ENCODE data around the gene GBA2.

Gene GBA2

DNA sequence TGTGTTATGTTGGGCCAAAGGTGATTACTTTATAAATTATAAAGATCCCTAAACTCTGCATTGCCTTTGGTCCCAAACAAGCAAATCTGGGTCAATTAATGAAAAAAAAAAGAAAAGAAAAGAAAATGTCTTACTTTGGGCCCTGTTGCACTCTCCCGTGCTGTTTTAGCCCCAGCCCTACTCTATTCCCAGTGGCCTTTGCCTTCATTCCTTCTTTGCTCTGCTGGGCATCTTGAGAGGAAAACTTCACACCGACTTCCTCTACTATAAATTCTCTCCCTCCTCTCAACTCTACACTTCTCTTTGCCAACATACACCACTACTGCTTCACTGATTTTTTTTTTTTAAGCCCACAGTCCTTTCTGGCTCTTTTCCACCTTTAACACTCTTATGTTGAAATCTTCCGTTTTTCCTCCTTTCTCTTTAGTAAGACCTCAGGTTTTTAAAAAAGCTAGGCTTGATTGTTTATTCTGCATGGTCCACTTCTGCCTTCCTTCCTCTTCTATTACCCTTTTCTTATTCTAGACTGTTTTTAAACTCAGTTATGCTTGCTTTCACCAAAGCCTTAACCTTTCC lies 9.5 kb upstream of the GBA2 start:
- H2BK5ac ChIP-seq (ENCODE audit: low read depth, low read length, poor library complexity), result no peak overlapping the region
- no peak overlapping the region for H3K4ac ChIP-seq (ENCODE audit: low read depth, low read length)
- no peak overlapping the region for H3K14ac ChIP-seq (ENCODE audit: low read length)
- no peak overlapping the region for H2BK12ac ChIP-seq (ENCODE audit: low read length)
- H2BK120ac ChIP-seq (ENCODE audit: insufficient read depth, low read length, poor library complexity), result no peak overlapping the region
- no peak overlapping the region for H3K18ac ChIP-seq (ENCODE audit: low read length)
- H3K79me1 ChIP-seq (ENCODE audit: low read length), result peaks cover 9% of the 10 kb centered on the region
- peaks cover 9% of the 10 kb centered on the region in 2 experiments for H3K36me3 ChIP-seq (ENCODE audit: control insufficient read depth in 1 of 2, insufficient read depth in 2 of 2, low read length in 2 of 2)
- no peak overlapping the region for H3K27ac ChIP-seq (ENCODE audit: low read depth, low read length)
- no peak overlapping the region for H4K12ac ChIP-seq (ENCODE audit: low read depth, low read length)
- no peak for DNase-seq
- no peaks in the 10 kb centered on the region for H3K9me3 ChIP-seq (ENCODE audit: insufficient read depth, low read depth, low read length)
- no peak overlapping the region for H4K8ac ChIP-seq (ENCODE audit: low read depth, low read length)
- WGBS (ENCODE audit: extremely low coverage, insufficient coverage, insufficient read length), result no CpG with 5 or more reads among the region's 3 CpGs
- no peak overlapping the region for H3K4me3 ChIP-seq (ENCODE audit: low read depth, low read length)
- H3K4me1 ChIP-seq (ENCODE audit: control insufficient read depth in 1 of 2, insufficient read depth in 2 of 2, low read length in 2 of 2), result peaks cover 0 to 12% of the 10 kb centered on the region in 2 experiments
- H3K23ac ChIP-seq (ENCODE audit: low read length), result no peak overlapping the region
- no peak overlapping the region for H3K4me2 ChIP-seq (ENCODE audit: low read length)
- H4K91ac ChIP-seq (ENCODE audit: low read depth, low read length), result no peak overlapping the region
- H3K27me3 ChIP-seq (ENCODE audit: insufficient read depth, low read length), result no peaks in the 10 kb centered on the region
- no peaks in the 10 kb centered on the region for H3K79me2 ChIP-seq (ENCODE audit: control insufficient read depth, insufficient read depth, low read length, poor library complexity)
- no peak overlapping the region for H3K9ac ChIP-seq (ENCODE audit: low read length)
- no peak overlapping the region for H2AFZ ChIP-seq (ENCODE audit: insufficient read depth, low read length, poor library complexity)
- H2AK5ac ChIP-seq (ENCODE audit: low read length), result no peak overlapping the region

DNA sequence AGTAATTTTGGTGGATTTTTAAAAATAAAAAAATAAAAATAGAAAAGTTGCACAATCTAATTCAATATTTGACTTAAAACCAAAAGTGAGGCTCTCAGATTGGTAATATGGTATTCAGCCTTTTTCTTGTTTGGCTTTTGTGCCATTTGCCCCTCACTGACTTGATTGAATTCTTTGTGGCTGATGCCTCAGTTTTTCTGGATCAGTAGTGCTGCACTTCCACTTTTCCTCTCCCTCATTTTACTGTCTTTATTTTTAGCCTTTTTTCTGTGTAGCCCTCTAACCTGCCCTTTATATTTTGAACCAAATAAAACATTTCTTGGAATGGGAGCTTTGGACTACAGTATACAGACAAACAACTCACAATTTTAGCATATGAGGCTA lies 8.9 kb upstream of the GBA2 start:
- no peaks in the 10 kb centered on the region for H3K9me3 ChIP-seq (ENCODE audit: insufficient read depth, low read depth, low read length)
- H3K9ac ChIP-seq (ENCODE audit: low read length), result no peak overlapping the region
- no peak overlapping the region for H3K4ac ChIP-seq (ENCODE audit: low read depth, low read length)
- H3K79me1 ChIP-seq (ENCODE audit: low read length), result peaks cover 9% of the 10 kb centered on the region
- no peak for DNase-seq
- no peak overlapping the region for H4K8ac ChIP-seq (ENCODE audit: low read depth, low read length)
- no peak overlapping the region for H3K18ac ChIP-seq (ENCODE audit: low read length)
- H3K4me3 ChIP-seq (ENCODE audit: low read depth, low read length), result no peak overlapping the region
- no peak overlapping the region for H2BK12ac ChIP-seq (ENCODE audit: low read length)
- no peak overlapping the region for H3K23ac ChIP-seq (ENCODE audit: low read length)
- no peak overlapping the region for H2AFZ ChIP-seq (ENCODE audit: insufficient read depth, low read length, poor library complexity)
- H4K91ac ChIP-seq (ENCODE audit: low read depth, low read length), result no peak overlapping the region
- H3K4me2 ChIP-seq (ENCODE audit: low read length), result no peak overlapping the region
- H3K36me3 ChIP-seq (ENCODE audit: control insufficient read depth in 1 of 2, insufficient read depth in 2 of 2, low read length in 2 of 2), result peaks cover 15 to 16% of the 10 kb centered on the region in 2 experiments
- no peak overlapping the region for H3K14ac ChIP-seq (ENCODE audit: low read length)
- no peak overlapping the region for H2AK5ac ChIP-seq (ENCODE audit: low read length)
- H3K4me1 ChIP-seq (ENCODE audit: control insufficient read depth in 1 of 2, insufficient read depth in 2 of 2, low read length in 2 of 2), result peaks cover 0 to 12% of the 10 kb centered on the region in 2 experiments
- H2BK120ac ChIP-seq (ENCODE audit: insufficient read depth, low read length, poor library complexity), result no peak overlapping the region
- H3K79me2 ChIP-seq (ENCODE audit: control insufficient read depth, insufficient read depth, low read length, poor library complexity), result no peaks in the 10 kb centered on the region
- no peak overlapping the region for H4K12ac ChIP-seq (ENCODE audit: low read depth, low read length)
- no peaks in the 10 kb centered on the region for H3K27me3 ChIP-seq (ENCODE audit: insufficient read depth, low read length)
- H2BK5ac ChIP-seq (ENCODE audit: low read depth, low read length, poor library complexity), result no peak overlapping the region
- H3K27ac ChIP-seq (ENCODE audit: low read depth, low read length), result no peak overlapping the region

DNA sequence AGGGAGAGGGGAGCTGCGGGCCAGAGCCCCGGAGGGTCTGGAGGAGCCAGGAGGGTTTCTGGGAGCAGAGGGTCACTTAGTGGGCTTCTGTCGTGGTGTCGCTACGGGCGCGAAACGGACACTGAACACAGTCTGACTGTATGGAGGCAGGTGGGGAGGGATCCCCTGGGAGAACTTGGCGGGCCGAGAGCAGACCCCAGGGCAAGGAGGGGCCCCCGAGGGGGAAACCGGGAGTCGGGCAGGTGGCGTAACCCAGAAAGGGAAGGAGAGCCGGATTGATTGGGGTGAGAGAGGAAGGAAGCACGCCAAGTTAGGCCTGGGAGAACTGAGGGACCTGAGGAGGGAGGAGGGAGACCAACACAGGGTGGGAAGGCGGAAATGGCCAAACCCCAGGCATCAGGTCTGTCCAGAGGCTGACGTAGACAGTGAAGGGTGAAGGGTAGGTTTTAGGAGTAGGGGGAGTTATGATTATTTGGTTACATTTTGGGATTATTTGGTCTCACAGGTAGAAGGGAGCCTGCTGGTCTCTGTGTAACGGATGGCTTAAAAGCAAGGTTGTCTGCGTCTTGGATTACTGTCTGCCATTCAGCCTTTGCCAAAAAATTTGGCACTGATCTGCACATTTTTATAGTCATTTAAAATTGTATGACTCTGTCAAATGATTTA lies 8.3 kb upstream of the GBA2 start:
- peak overlapping the region; percentile 89 for H2BK5ac ChIP-seq (ENCODE audit: low read depth, low read length, poor library complexity)
- peak overlapping the region; percentile 69 for H4K12ac ChIP-seq (ENCODE audit: low read depth, low read length)
- H3K79me1 ChIP-seq (ENCODE audit: low read length), result peaks cover 9% of the 10 kb centered on the region
- H4K91ac ChIP-seq (ENCODE audit: low read depth, low read length), result peak overlapping the region; percentile 91
- H3K4me3 ChIP-seq (ENCODE audit: low read depth, low read length), result peak overlapping the region; percentile 72
- peak overlapping the region; percentile 76 for H3K18ac ChIP-seq (ENCODE audit: low read length)
- no CpG with 5 or more reads among the region's 20 CpGs for WGBS (ENCODE audit: extremely low coverage, insufficient coverage, insufficient read length)
- H2AFZ ChIP-seq (ENCODE audit: insufficient read depth, low read length, poor library complexity), result peak overlapping the region; percentile 73
- peak overlapping the region; percentile 55 for H3K9ac ChIP-seq (ENCODE audit: low read length)
- H3K14ac ChIP-seq (ENCODE audit: low read length), result peak overlapping the region; percentile 59
- peak overlapping the region; percentile 86 for H3K4me2 ChIP-seq (ENCODE audit: low read length)
- H3K4ac ChIP-seq (ENCODE audit: low read depth, low read length), result peak overlapping the region; percentile 49
- H3K36me3 ChIP-seq (ENCODE audit: control insufficient read depth in 1 of 2, insufficient read depth in 2 of 2, low read length in 2 of 2), result peaks cover 19 to 21% of the 10 kb centered on the region in 2 experiments
- H3K9me3 ChIP-seq (ENCODE audit: insufficient read depth, low read depth, low read length), result no peaks in the 10 kb centered on the region
- H4K8ac ChIP-seq (ENCODE audit: low read depth, low read length), result peak overlapping the region; percentile 88
- H2AK5ac ChIP-seq (ENCODE audit: low read length), result peak overlapping the region; percentile 18
- peak overlapping the region; percentile 35 for H2BK12ac ChIP-seq (ENCODE audit: low read length)
- DNase-seq, result peak in 1 of 2 donors; percentile 17
- H3K4me1 ChIP-seq (ENCODE audit: control insufficient read depth in 1 of 2, insufficient read depth in 2 of 2, low read length in 2 of 2), result peaks cover 0 to 12% of the 10 kb centered on the region in 2 experiments
- no peaks in the 10 kb centered on the region for H3K27me3 ChIP-seq (ENCODE audit: insufficient read depth, low read length)
- H3K79me2 ChIP-seq (ENCODE audit: control insufficient read depth, insufficient read depth, low read length, poor library complexity), result no peaks in the 10 kb centered on the region
- H3K27ac ChIP-seq (ENCODE audit: low read depth, low read length), result peak overlapping the region; percentile 88
- no peak overlapping the region for H3K23ac ChIP-seq (ENCODE audit: low read length)
- peak overlapping the region; percentile 74 for H2BK120ac ChIP-seq (ENCODE audit: insufficient read depth, low read length, poor library complexity)

DNA sequence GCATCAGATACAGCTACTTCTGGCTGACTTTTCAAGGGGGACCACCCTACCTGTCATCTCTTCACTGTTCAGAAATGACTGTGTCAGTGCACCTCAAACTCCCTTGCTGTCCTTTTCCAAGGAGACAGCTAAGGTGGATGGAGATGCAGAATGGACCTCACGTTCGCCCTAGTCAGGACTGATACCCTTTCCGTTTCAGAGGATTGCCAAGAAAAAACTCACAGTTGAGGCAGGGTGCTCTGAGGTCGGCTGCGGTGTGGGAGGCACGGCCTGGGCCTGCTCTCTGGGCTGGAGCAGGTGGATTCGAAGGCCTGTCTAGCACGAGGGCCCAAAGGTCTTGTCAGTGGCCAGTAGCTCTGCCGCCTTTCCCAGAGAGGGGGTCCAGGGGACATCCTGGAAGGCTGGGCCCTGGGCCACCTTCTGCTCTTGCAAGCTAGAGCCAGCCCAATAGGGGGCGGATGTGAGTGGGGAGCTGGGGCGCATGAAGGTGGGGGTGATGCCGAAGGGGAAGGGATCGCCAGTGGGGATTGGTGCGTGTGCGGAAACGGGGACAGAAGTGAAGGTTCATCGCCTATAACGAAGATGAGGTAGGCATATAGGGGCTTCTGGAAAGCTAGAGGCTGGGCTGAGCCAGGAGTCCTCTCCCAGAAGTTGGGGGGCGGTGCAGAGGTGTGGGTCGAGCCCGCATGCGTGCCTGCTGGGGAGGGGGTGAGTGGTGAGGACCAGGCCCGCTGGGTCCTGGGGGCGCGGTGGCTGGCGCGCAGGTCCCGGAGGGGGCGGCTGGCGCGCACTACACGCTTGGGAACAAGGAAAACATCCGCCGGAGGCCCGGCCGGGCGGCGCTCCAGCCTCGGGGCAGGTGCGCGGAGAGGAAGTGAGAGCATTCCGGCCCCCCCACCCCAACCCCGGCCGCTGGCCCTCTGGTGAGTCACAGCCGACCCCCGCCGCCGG lies 7.5 kb upstream of the GBA2 start:
- Histone ChIP-seq H4K8ac (ENCODE audit: low read depth, low read length) (peak overlapping the region; percentile 88), H3K14ac (ENCODE audit: low read length) (peak overlapping the region; percentile 1)

More for the DNA sequence above, 7.5 kb upstream of the GBA2 start:
- H3K23ac ChIP-seq (ENCODE audit: low read length), result no peak overlapping the region
- H2BK12ac ChIP-seq (ENCODE audit: low read length), result no peak overlapping the region
- H3K79me1 ChIP-seq (ENCODE audit: low read length), result peaks cover 9% of the 10 kb centered on the region
- no CpG with 5 or more reads among the region's 48 CpGs for WGBS (ENCODE audit: extremely low coverage, insufficient coverage, insufficient read length)
- peak overlapping the region; percentile 89 for H2BK5ac ChIP-seq (ENCODE audit: low read depth, low read length, poor library complexity)
- no peaks in the 10 kb centered on the region for H3K79me2 ChIP-seq (ENCODE audit: control insufficient read depth, insufficient read depth, low read length, poor library complexity)
- no peaks in the 10 kb centered on the region for H3K9me3 ChIP-seq (ENCODE audit: insufficient read depth, low read depth, low read length)
- H2BK120ac ChIP-seq (ENCODE audit: insufficient read depth, low read length, poor library complexity), result peak overlapping the region; percentile 14
- H3K27ac ChIP-seq (ENCODE audit: low read depth, low read length), result peak overlapping the region; percentile 88
- peak overlapping the region; percentile 72 for H3K4me3 ChIP-seq (ENCODE audit: low read depth, low read length)
- H3K27me3 ChIP-seq (ENCODE audit: insufficient read depth, low read length), result no peaks in the 10 kb centered on the region
- peaks cover 0 to 12% of the 10 kb centered on the region in 2 experiments for H3K4me1 ChIP-seq (ENCODE audit: control insufficient read depth in 1 of 2, insufficient read depth in 2 of 2, low read length in 2 of 2)
- no peak overlapping the region for H3K4ac ChIP-seq (ENCODE audit: low read depth, low read length)
- DNase-seq, result peak; percentile 27 to 42
- peak overlapping the region; percentile 73 for H2AFZ ChIP-seq (ENCODE audit: insufficient read depth, low read length, poor library complexity)
- peak overlapping the region; percentile 14 for H3K9ac ChIP-seq (ENCODE audit: low read length)
- H4K12ac ChIP-seq (ENCODE audit: low read depth, low read length), result peak overlapping the region; percentile 69
- peak overlapping the region; percentile 91 for H4K91ac ChIP-seq (ENCODE audit: low read depth, low read length)
- H3K36me3 ChIP-seq (ENCODE audit: control insufficient read depth in 1 of 2, insufficient read depth in 2 of 2, low read length in 2 of 2), result peaks cover 23 to 29% of the 10 kb centered on the region in 2 experiments
- no peak overlapping the region for H2AK5ac ChIP-seq (ENCODE audit: low read length)
- peak overlapping the region; percentile 86 for H3K4me2 ChIP-seq (ENCODE audit: low read length)
- peak overlapping the region; percentile 76 for H3K18ac ChIP-seq (ENCODE audit: low read length)

All from trophoblast cell (in vitro differentiated cells and primary cell).